SH-SY5Y (cell line): Measurements from ENCODE around the gene SLC16A13.

ENCODE experiments used
- GATA2 ChIP-seq: IDR thresholded peaks from 2 replicates; pipeline ENCODE4 v1.6.1; 2011; ENCODE audit warnings: mild to moderate bottlenecking, low read depth, low read length
- GATA3 ChIP-seq: IDR thresholded peaks from 2 replicates; pipeline ENCODE4 v1.6.1; 2011; ENCODE audit warnings: low read depth, mild to moderate bottlenecking, low read length, moderate library complexity

DNA sequence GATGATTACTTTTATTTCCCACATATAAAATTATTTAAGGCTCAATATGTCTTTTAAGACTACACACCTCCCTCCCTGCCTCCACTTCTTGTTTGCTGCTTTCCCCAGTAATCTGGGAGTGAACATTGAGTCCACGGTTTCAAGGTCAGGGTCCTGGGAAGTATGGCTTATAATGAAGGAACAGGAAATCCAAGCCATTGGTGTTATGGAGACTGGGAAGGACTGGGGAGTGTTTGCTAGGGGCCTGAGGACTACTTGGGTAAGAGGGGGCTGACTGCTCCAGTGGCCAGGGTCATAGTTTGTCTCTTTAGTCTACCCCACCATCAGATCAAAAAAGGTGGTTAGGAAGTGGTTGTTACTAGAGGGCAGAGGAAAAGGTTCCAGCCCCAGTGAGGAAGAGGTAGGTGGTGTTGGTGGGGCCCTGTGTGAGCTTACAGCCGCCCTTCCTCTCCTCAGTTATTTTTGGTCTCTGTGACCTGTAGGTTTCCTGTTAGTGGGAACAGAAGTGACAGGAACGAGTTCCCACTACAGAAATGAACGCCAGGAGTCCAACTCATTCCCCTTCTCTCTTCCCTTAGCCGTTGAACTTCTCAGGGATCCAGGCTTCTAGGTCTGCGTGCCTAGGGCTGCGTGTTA lies 742 bp upstream of the SLC16A13 start:
- TF ChIP-seq GATA3: no peak
- no peak for TF ChIP-seq GATA2
